MCF 10A (cell line): ENCODE measurements around the gene CAMK2A. TPM values are rescaled to one million over a fixed set of nuclear protein-coding genes. Genes with fewer than 3 reads are reported as not detected.

Experiments
- BruUV-seq: library from RNA; stranded (reverse); fragments of 400-500 nt; replicated peaks from 2 replicates; lab custom pipeline; 2021; lab: Mats Ljungman, UMichigan
- CTCF ChIA-PET: fragments of 300-600 bp; sonication (Branson Sonifier 250); formaldehyde crosslinking; extraction: SDS; loops from one replicate; lab custom pipeline; 2021; ENCODE audit warnings: antibody characterized with exemption, inconsistent platforms; lab: Yijun Ruan, JAX
- POLR2A ChIA-PET: fragments of 300-600, 350-650 bp; sonication (Branson Sonifier 250); formaldehyde crosslinking; extraction: SDS; loops from one replicate; lab custom pipeline; 2020; ENCODE audit warnings: antibody characterized with exemption, inconsistent platforms; lab: Yijun Ruan, JAX
- DNase-seq: peaks from one replicate; pipeline ENCODE4 v3.0.0-alpha.2; 2018; ENCODE audit not compliant: unreplicated experiment
- H3K27ac Mint-ChIP-seq: one replicate; pipeline ENCODE4 v1.8.0; 2022; ENCODE audit warnings: mild to moderate bottlenecking, low read depth, mixed read lengths; ENCODE audit not compliant: unreplicated experiment
- H3K27me3 Mint-ChIP-seq: one replicate; pipeline ENCODE4 v1.8.0; 2022; ENCODE audit warnings: mixed read lengths; ENCODE audit not compliant: insufficient read depth, unreplicated experiment
- H3K36me3 Mint-ChIP-seq: one replicate; pipeline ENCODE4 v1.8.0; 2022; ENCODE audit warnings: mild to moderate bottlenecking, moderate library complexity, mixed read lengths; ENCODE audit not compliant: insufficient read depth, unreplicated experiment
- H3K4me1 Mint-ChIP-seq: one replicate; pipeline ENCODE4 v1.8.0; 2022; ENCODE audit warnings: mixed read lengths; ENCODE audit not compliant: insufficient read depth, unreplicated experiment
- H3K4me3 Mint-ChIP-seq: one replicate; pipeline ENCODE4 v1.8.0; 2022; ENCODE audit warnings: mild to moderate bottlenecking, moderate library complexity, mixed read lengths; ENCODE audit not compliant: unreplicated experiment
- H3K9me3 Mint-ChIP-seq: one replicate; pipeline ENCODE4 v1.8.0; 2022; ENCODE audit warnings: mixed read lengths; ENCODE audit not compliant: unreplicated experiment
- intact Hi-C: fragments of 100-400 bp; cut with micrococcal nuclease; formaldehyde crosslinking; loops from 2 replicates; pipeline ENCODE4 v1.14.1; 2022
- total RNA-seq: library from RNA; stranded (reverse); gene quantifications from 2 replicates; pipeline ENCODE4 v1.2.3, GENCODE V29; 2022
- TF ChIP-seq, protein P1 (sequence below): fragments of 200-600 bp; IDR thresholded peaks from one replicate; pipeline ENCODE4 v1.8.0; 2022; ENCODE audit warnings: antibody characterized with exemption, mild to moderate bottlenecking; ENCODE audit not compliant: unreplicated experiment

Gene CAMK2A
- total RNA-seq, 1 experiment from 2014 or later, result not detected

DNA sequence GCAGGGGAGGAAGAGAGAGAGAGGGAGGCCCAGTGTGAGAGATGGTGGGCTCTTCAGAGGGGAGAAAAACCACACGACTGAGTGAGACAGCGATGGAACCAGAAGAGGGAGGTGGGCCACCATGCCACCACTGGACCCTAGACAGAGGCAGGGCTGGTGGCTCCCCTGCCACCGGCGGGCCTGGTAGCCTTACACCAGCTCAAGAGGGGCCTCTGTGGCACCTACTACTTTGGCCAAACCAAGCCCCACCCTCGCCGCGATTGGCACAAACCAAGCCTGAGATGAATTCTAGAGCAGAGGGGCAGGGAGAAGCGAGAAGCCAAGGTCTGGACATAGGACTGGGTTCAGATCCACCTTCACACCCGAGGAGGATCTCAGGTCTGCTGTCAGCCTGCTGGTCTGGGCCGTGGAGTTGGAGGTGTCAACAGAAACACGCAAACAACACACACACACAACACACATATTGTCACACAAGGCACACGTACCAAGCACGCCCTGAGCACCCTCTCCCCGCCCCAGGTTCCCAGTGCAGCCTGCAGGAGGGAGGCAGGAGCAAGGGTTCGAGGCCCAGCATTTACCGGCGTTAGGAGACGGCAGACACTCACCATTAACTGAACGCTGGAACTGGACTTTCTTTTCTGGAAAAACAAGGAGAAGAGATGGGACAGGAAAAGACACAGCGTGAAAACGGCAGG, 50.3 kb downstream of the CAMK2A start:
- TF ChIP-seq, protein P1, sequence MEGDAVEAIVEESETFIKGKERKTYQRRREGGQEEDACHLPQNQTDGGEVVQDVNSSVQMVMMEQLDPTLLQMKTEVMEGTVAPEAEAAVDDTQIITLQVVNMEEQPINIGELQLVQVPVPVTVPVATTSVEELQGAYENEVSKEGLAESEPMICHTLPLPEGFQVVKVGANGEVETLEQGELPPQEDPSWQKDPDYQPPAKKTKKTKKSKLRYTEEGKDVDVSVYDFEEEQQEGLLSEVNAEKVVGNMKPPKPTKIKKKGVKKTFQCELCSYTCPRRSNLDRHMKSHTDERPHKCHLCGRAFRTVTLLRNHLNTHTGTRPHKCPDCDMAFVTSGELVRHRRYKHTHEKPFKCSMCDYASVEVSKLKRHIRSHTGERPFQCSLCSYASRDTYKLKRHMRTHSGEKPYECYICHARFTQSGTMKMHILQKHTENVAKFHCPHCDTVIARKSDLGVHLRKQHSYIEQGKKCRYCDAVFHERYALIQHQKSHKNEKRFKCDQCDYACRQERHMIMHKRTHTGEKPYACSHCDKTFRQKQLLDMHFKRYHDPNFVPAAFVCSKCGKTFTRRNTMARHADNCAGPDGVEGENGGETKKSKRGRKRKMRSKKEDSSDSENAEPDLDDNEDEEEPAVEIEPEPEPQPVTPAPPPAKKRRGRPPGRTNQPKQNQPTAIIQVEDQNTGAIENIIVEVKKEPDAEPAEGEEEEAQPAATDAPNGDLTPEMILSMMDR, result no peak
- CTCF ChIA-PET, result interaction anchor here (0.9 to 1.9 kb wide), 3 partner anchors 21 to 111 kb away, joined by 3 to 6 read pairs (median 3); no protein-coding TSS in a partner anchor
- POLR2A ChIA-PET, result no interaction called here
- no peak for DNase-seq
- no peak overlapping the region for H3K4me3 Mint-ChIP-seq
- no peaks in the 10 kb centered on the region for H3K27me3 Mint-ChIP-seq
- no peaks in the 10 kb centered on the region for H3K36me3 Mint-ChIP-seq
- intact Hi-C loops, result no loop called here
- no peaks in the 10 kb centered on the region for H3K9me3 Mint-ChIP-seq
- BruUV-seq, result no TSS peak
- H3K27ac Mint-ChIP-seq, result no peak overlapping the region
- no peaks in the 10 kb centered on the region for H3K4me1 Mint-ChIP-seq

DNA sequence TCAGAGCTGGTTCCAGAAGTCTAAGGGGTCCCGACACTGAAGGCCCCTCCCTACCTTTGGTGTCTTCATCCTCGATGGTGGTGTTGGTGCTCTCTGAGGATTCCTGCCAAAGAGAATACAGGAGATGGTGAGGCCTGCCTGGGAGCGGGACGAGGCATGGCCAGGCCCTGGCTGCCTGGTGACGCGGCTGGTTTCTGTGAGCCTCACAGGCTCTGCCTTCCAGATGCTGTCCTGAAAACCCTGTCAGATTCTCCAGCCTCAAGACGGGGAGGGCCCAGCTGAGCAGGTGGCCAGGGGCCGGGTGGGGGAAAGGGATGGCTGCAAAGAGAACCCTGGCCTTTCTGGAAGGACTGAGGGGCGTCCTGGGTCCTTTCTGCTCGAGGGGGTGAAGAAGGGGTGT, 50.9 kb downstream of the CAMK2A start:
- ChIA-PET POLR2A (no interaction called here), CTCF (interaction anchor here (0.9 to 1.9 kb wide), 3 partner anchors 20 to 109 kb away, joined by 3 to 6 read pairs (median 3); no protein-coding TSS in a partner anchor)
- Mint-ChIP-seq H3K4me3 (no peak overlapping the region), H3K9me3 (no peaks in the 10 kb centered on the region), H3K4me1 (no peaks in the 10 kb centered on the region), H3K36me3 (no peaks in the 10 kb centered on the region), H3K27me3 (no peaks in the 10 kb centered on the region), H3K27ac (no peak overlapping the region)
- intact Hi-C loops, result no loop called here
- no TSS peak for BruUV-seq
- TF ChIP-seq, protein P1, result no peak
- no peak for DNase-seq

DNA sequence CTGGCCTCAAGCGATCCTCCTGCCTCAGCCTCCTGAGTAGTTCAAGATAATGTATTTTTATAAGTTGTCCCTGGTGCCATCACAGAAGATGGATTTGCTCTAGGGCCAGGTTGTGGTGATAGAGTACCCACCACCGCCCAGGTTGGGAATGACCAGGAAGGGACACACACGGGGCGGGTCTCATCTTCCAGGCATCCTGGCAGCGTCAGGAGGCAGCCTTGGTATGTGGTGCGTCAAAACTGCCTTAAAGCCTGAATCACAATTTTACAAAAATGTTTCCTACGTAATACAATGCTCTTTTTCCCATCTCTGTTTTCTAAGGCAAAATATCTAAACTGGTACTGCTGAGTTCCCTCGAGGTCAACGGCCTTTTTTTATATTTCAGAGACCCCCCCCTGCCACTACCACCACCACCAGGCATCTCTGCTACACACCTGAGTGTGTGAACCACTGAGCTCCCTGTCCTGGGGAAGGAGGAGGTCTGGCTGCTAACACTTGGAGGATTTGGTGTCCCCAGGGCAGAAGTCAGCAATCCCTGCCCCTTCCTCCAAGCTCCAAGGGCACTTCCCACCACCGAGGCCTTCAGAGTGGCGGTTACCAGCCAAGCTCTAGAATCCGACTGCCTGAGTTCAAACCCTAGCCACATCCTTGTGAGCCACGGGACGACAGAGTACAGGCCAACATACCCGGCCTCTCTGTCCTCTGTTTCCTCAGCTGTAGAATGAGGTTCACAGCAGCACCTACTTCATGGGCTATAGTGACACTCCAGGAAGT, 52.4 kb downstream of the CAMK2A start:
- POLR2A ChIA-PET, result interaction anchor here (0.5 to 0.7 kb wide), 3 partner anchors 23 to 1100 kb away, joined by 3 to 6 read pairs (median 3); no protein-coding TSS in a partner anchor
- H3K4me1 Mint-ChIP-seq, result no peaks in the 10 kb centered on the region
- intact Hi-C loops, result no loop called here

More for the DNA sequence above, 52.4 kb downstream of the CAMK2A start:
- CTCF ChIA-PET, result interaction anchor here (0.6 to 1.9 kb wide), 6 partner anchors 18 to 128 kb away, joined by 3 to 6 read pairs (median 4); no protein-coding TSS in a partner anchor
- no TSS peak for BruUV-seq
- TF ChIP-seq, protein P1, result no peak
- Mint-ChIP-seq H3K27ac (no peak overlapping the region), H3K36me3 (no peaks in the 10 kb centered on the region), H3K4me3 (no peak overlapping the region), H3K27me3 (no peaks in the 10 kb centered on the region), H3K9me3 (no peaks in the 10 kb centered on the region)
- no peak for DNase-seq
